Left colon (tissue), 2 donors: Measurements from ENCODE around the gene EEFSEC. TPM values are rescaled to one million over a fixed set of nuclear protein-coding genes. Genes with fewer than 3 reads are reported as not detected.

Source experiments
- ATAC-seq: fragments of 200-7000 bp; cut with Tn5 transposase; one replicate; pipeline ENCODE4 v1.9.1; 2020; ENCODE audit warnings: mild to moderate bottlenecking, moderate library complexity
- DNase-seq, 2 donors: peaks; one replicate each; pipeline ENCODE4 v3.0.0-alpha.2; 2020
- intact Hi-C, 2 donors: fragments of 100-400 bp; cut with DNase I in 1 of 2; cut with micrococcal nuclease in 1 of 2; formaldehyde crosslinking; loops; one replicate each; pipeline versions ENCODE4 v1.11.2 to v1.14.0; 2022; cut with DNase I, micrococcal nuclease
- total RNA-seq, 2 donors: library from RNA; stranded (reverse); fragmentation: NEBNext Ultra II Directional; extraction: Animal tissue kit (Norgen Biotek cat#: 25700); gene quantifications; one replicate each; pipeline ENCODE4 v1.2.1, GENCODE V29; 2021
- donor health status: DM: no; HTN: no; CAD: no.
- donor health status: DM: yes; HTN: yes; CAD: no.

EEFSEC gene
- total RNA-seq, 2 donors from 2014 or later, result 7.3 to 10.5 TPM

GRCh38 chr3:128231606-128232005, 78.3 kb downstream of the EEFSEC start:
- intact Hi-C loops, result no loop called here
- DNase-seq, result no peak
- no peak for ATAC-seq

GRCh38 chr3:128232376-128233178, 79.3 kb downstream of the EEFSEC start:
- intact Hi-C loops, result no loop called here
- DNase-seq (no peak), ATAC-seq (no peak)

GRCh38 chr3:128235207-128235926, 82.1 kb downstream of the EEFSEC start:
- intact Hi-C loops, result no loop called here
- DNase-seq, result peak in 1 of 2 donors; percentile 33
- ATAC-seq, result peak; percentile 84

GRCh38 chr3:128236657-128237056, 83.4 kb downstream of the EEFSEC start:
- intact Hi-C loops, result no loop called here
- ATAC-seq, result peak; percentile 62
- no peak for DNase-seq

- intact Hi-C loops, result no loop called here
- no peak for ATAC-seq
- no peak for DNase-seq
These were observed 84.3 kb downstream of the EEFSEC start for GRCh38 chr3:128237348-128238183.

GRCh38 chr3:128238184-128238489, 84.9 kb downstream of the EEFSEC start:
- DNase-seq, result no peak
- no peak for ATAC-seq
- intact Hi-C loops, result no loop called here

- DNase-seq (no peak), ATAC-seq (no peak)
- intact Hi-C loops, result no loop called here
These were observed 86.0 kb downstream of the EEFSEC start for GRCh38 chr3:128239304-128239703.

GRCh38 chr3:128240232-128240631, 87.0 kb downstream of the EEFSEC start:
- intact Hi-C loops, result no loop called here
- ATAC-seq (no peak), DNase-seq (no peak)

GRCh38 chr3:128241741-128242140, 88.5 kb downstream of the EEFSEC start:
- intact Hi-C loops, result no loop called here
- ATAC-seq (no peak), DNase-seq (no peak)

GRCh38 chr3:128242818-128243601, 89.7 kb downstream of the EEFSEC start:
- intact Hi-C loops, result no loop called here
- ATAC-seq, result no peak
- DNase-seq, result peak in 1 of 2 donors; percentile 18

GRCh38 chr3:128243602-128244504, 90.6 kb downstream of the EEFSEC start:
- ATAC-seq, result no peak
- intact Hi-C loops, result no loop called here
- no peak for DNase-seq

GRCh38 chr3:128245460-128245859, 92.2 kb downstream of the EEFSEC start:
- no peak for DNase-seq
- intact Hi-C loops, result no loop called here

GRCh38 chr3:128247666-128248409, 94.6 kb downstream of the EEFSEC start:
- DNase-seq (no peak), ATAC-seq (no peak)
- intact Hi-C loops, result no loop called here

More at GRCh38 chr3:128245460-128245859, 92.2 kb downstream of the EEFSEC start:
- no peak for ATAC-seq

- intact Hi-C loops, result no loop called here
- DNase-seq (no peak), ATAC-seq (peak; percentile 47)
These were observed 98.8 kb downstream of the EEFSEC start for GRCh38 chr3:128252083-128252482.

- ATAC-seq, result peak; percentile 87
- no peak for DNase-seq
- intact Hi-C loops, result no loop called here
These were observed 99.9 kb downstream of the EEFSEC start for GRCh38 chr3:128253150-128253549.

- intact Hi-C loops, result no loop called here
- no peak for DNase-seq
- no peak for ATAC-seq
These were observed 100.8 kb downstream of the EEFSEC start for GRCh38 chr3:128254066-128254590.

GRCh38 chr3:128254967-128255366, 101.7 kb downstream of the EEFSEC start:
- DNase-seq, result no peak
- intact Hi-C loops, result no loop called here
- no peak for ATAC-seq
